Measurements from ENCODE around the gene IL18BP.

Gene IL18BP

DNA sequence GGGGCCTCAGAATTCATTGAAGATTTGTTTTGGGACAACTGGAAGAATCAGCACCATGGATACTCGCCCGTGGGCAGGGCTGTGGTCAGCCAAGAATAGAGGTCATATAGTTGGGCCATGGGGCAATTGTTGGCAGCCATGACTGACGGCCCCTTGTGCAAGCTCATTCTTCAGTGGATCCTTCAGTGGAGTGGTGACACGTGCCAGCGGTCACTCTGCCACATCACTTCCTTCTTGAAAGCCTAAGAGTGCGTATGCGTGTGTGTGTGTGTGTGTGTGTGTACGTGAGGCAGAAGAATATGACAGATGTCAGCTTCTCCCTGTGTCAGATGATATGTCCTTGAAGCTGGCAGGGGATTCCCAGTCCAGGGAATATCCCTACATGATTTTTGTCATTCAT is 1.8 kb upstream of the IL18BP start:
- DNase-seq (ENCODE audit: low read depth), result no peak

DNA sequence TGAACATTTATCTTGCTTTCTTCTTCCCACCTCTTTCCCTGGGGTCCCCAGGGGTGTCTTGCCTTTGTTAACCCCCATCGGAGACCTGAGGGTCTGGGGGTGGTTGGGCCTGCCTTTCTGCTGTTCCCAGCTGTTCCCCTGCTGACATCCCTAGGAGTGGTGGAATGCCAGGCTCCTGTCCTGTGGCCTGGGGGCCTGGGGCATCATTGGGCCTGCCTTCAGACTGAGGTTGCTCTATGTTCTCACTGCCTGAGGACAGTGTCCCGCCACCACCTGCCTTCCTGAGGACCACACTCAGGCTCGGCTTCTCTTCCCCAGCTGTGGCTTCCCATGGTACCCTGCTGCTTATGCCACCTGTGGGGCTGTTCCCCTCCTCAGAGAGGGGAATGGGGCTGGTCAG is 1.1 kb upstream of the IL18BP start:
- no peak for DNase-seq (ENCODE audit: low read depth)

DNA sequence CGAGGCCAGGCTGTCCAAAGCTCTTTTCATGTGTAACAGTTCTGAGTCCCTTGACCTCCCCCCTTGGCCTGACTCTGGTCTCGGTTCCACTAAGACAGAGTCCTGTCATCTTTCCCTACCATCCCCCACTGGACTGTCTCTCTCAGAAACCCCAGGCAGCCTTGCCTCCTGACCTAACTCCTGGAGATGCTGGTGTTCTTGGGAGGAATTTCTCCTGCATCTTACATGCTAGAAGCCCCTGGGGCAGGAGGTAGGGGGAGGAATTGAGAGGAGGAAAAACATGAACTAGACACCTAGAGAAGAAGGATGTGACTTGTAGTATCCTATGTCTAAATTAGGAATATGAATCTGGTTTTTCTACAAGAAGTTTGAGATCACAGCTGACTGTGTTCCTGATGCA is 648 bp upstream of the IL18BP start:
- no peak for DNase-seq (ENCODE audit: low read depth)

DNA sequence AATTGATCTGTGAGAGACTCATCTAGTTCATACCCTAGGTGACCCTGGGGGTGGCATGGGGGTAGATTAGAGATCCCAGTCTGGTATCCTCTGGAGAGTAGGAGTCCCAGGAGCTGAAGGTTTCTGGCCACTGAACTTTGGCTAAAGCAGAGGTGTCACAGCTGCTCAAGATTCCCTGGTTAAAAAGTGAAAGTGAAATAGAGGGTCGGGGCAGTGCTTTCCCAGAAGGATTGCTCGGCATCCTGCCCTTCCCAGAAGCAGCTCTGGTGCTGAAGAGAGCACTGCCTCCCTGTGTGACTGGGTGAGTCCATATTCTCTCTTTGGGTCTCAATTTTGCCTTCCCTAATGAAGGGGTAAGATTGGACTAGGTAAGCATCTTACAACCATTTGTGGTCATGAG is 653 bp downstream of the IL18BP start:
- DNase-seq (ENCODE audit: low read depth), result no peak

DNA sequence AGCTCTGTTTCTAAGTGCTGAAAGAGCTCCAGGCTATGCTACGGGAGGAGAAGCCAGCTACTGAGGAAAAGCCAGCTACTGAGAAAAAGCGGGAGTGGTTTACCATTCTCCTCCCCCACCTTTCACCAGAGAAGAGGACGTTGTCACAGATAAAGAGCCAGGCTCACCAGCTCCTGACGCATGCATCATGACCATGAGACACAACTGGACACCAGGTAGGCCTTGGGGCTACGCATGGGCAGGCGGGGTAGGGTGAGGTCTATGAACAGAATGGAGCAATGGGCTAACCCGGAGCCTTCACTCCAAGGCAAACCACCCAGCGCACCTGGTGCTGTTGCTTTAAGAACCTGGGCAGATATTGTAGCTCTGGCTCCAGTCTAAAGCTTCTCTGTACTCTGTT is 1.1 kb downstream of the IL18BP start:
- DNase-seq (ENCODE audit: low read depth), result no peak

DNA sequence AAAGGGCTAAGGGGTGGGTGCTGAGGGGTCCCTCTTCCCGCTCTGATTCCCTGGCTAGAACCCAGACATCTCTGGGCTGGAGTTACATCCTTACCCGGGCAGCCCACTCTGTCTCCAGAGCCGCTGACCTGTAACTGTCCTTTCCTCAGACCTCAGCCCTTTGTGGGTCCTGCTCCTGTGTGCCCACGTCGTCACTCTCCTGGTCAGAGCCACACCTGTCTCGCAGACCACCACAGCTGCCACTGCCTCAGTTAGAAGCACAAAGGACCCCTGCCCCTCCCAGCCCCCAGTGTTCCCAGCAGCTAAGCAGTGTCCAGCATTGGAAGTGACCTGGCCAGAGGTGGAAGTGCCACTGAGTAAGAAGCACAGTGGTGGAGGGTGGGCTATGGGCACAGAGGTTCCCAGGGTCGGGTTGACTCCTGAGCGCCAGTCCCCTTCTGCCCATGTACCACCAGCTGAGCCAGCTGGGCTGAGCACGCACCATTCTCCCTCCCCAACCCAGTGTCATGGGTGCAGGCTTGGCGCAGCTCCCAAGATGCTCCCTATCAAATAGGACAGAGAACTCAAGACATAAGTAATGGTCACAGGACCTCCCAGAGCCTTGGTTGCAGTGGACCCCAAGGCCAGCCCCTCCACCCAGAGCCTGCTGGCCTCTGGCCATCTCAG is 1.6 kb downstream of the IL18BP start:
- no peak for DNase-seq (ENCODE audit: low read depth)

DNA sequence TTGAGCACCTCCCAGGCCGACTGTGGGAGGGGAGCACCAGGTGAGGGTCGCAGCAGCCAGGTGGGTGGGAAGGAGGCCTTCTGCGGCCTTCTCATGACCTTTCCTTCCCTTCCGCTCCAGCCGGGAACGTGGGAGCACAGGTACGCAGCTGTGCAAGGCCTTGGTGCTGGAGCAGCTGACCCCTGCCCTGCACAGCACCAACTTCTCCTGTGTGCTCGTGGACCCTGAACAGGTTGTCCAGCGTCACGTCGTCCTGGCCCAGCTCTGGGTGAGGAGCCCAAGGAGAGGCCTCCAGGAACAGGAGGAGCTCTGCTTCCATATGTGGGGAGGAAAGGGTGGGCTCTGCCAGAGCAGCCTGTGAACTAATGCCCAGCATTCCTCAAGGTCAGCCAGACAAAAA is 2.6 kb downstream of the IL18BP start:
- DNase-seq (ENCODE audit: low read depth), result no peak

DNA sequence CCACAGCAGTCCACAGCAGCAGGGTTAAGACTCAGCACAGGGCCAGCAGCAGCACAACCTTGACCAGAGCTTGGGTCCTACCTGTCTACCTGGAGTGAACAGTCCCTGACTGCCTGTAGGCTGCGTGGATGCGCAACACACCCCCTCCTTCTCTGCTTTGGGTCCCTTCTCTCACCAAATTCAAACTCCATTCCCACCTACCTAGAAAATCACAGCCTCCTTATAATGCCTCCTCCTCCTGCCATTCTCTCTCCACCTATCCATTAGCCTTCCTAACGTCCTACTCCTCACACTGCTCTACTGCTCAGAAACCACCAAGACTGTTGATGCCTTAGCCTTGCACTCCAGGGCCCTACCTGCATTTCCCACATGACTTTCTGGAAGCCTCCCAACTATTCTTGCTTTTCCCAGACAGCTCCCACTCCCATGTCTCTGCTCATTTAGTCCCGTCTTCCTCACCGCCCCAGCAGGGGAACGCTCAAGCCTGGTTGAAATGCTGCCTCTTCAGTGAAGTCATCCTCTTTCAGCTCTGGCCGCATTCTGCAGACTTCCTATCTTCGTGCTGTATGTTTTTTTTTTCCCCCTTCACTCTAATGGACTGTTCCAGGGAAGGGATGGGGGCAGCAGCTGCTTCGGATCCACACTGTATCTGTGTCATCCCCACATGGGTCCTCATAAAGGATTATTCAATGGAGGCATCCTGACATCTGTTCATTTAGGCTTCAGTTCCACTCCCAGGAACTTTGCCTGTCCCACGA is 3.3 kb downstream of the IL18BP start:
- no peak for DNase-seq (ENCODE audit: low read depth)

DNA sequence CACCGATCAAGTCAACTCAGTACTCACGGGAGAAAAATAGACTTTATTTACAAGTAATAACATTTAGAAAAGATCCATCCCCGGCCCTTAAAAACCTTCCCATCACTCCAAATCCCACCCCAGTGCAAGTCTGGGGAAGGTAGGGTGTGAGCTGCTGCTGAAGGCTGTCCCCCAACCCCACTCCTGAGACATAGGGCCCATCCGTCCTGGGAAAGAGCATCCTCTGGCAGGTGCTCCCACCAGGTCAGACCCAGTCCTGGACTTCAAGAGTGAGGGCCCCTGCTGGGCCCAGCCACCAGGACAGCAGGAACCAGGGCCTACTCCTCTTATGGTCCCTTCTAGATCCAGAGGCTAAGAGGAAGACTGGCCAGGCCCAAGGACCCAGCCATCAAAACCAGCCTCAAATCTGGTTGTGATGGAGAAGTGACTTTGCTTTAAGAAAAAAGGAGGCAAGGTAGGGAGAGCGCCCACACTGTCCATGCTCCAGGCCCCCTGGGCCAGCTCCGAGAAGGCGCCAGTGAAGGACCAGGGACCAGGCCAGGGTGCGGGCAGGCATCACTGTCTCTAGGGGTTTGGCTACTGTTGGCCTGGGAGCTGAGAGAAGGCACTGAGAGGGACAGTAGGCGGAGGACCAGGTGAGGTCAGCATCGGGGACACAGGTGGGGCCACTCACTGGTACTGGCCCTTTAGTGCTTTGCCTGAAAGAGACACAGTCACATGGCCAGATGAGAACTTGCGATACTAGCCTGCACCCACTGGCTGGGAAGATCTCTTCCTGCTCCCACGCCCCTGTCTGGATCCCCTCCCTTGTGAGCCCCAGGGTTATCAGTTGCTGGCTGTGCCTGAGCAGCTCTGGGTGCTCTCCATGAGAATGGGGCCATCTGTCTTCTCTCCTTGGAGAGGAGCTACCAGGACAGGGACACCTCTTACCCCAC is 4.4 kb downstream of the IL18BP start:
- no peak for DNase-seq (ENCODE audit: low read depth)

DNA sequence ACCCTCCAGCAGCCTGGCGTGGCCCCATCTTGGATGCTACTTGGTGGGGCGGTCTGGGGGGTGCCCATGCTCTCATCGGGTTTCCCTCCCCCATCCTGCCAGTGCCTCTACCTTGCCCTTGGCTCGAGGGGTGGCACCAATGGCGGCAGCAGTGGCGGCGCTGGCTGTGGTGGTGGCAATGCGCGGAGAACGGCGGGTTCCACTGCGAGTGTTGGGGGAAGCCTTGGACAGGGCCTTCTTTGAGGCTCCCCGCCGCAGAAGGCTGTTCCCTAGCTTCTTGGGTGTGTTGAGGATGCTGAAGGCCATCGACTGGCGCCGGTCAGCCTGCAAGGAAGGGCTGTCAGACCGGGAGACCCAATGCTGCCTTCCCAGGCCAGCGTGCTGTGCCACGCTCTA is 5.1 kb downstream of the IL18BP start:
- DNase-seq (ENCODE audit: low read depth), result no peak

DNA sequence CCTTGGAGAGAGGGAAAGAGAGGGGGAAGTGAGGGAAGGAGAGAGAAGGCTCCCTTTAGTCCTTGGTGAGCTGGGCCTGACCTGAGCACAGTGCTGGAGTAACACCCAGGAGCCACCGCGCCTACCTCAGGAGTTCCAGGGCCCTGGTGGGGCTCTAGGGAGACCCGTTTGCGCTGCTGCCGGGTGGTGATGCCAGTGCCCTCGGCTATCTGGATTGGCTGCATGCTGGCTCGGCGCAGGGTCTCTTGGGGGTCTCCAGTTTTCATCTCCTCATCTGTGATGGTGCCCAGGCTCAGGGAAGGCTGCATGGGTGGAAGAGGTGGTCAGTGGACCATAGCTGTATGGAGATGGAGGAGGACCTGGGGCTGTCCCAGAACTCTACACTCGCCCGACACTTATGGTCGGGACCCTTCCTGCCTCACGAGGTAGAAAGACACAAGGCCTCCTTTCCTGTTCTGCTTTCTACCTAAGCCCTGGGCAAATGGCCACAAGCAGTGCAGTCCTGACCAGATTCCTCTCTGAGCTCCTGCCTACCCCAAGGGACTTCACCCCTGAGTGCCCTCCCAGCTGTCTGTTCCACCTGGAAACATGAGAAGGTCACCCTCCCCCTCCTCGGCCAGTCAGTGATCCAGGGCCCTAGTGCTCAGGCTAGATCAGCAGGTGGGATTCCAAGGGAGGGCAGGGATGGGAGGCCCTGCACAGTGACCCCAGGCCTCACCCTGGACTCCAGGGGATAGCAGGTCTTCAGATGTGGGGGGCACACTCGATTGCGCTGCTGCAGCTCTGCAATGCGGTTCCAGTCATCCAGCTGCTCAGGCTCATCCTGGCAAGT is 6.0 kb downstream of the IL18BP start:
- DNase-seq (ENCODE audit: low read depth), result no peak

DNA sequence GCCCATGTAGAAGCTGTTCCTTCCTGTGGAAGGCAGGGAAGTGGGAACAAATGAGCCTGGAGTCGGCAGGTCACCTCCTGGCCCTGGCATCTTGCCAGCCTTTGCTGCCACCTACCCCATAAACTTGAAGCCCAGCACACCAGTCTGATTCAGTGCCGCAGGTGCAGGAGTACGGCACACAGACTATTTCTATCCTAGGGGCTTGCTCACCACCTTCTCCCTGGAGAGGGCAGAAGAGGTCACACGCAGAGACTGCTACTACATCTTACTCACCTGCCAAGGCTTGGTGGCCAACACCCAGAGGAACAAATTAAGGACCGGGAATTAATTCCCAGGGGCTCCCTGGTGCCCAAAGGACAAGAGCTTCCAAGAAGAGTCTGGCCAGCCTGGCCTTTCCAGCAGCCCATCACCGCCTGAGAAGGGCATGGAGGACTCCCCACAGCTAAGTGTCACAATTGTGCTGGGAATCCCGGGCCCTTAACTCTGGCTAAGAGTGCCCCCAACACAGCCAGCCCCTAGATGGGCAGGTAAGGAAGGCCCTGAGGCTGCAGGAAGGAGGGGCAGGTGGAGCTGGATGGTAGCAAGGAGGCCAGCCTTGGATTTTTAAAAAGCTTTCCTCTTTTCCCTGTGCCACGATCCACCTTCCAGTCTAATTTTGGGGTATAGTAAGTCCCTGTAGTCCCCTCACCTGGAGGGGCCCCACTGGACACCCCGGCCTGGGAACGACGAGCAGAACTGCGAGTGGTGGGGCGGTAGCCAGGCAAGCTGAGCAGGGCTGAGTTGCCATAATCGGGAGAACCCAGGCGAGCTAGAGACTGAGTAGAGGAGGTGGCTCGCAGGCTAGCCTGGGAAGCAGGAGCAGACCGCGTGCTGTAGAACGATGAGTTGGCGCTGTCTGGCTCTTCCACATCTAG is 6.9 kb downstream of the IL18BP start:
- no peak for DNase-seq (ENCODE audit: low read depth)

DNA sequence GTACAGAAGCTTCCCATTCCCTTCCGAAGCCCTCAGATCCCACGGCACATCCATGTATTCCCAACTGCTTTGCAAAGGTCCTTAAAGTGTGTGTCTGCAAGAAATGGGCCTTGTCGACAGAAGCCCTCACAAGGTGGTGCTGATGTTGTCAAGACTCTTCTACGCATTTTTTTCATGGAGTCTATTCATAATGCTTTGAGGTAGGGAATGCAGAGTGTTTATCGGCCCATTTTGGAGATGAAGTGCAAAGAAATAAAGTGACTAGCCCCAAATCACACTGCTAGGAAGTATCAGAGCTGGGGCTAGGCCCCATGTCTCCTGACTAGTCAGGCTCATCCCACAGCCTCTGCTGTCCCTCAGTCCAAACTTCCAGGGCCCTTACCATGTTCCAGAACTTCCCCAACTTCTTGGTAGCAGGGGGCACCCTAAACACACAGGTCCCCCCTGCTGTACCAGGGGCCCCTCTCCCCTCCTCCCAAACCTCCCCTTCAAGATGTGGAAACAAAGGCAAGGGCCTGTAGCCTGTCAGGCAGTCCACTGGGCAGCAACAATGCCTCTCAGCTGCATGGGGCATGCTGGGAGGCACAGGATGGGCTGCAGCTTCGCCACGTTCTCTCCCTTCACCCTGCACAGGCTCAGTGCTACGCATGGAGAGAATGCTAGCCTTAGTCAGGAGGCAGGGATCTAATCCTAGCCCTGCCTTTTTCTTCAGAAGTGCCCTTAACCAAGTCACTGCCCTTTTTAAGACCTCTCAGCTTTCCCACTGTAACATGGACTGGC is 7.8 kb downstream of the IL18BP start:
- DNase-seq (ENCODE audit: low read depth), result no peak

DNA sequence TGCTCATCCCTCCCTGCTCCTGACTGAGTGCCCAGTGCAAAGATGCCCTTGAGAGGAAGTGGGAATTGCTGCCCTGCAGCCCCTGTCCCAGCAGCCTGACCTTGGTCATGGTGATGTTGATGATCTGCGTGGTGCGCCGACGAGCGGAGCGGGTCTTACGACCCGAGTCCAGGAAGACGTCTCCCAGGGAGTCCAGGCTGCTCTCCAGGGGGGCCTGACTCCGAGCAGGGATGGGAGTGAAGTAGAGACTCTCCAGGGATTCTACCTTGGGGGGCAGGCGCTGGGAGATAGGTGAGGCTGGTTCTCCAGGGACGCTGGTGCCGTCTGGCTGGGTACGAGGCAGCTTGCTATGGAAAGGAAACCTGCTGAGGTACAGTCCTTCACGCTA is 8.4 kb downstream of the IL18BP start:
- DNase-seq (ENCODE audit: low read depth), result no peak

DNA sequence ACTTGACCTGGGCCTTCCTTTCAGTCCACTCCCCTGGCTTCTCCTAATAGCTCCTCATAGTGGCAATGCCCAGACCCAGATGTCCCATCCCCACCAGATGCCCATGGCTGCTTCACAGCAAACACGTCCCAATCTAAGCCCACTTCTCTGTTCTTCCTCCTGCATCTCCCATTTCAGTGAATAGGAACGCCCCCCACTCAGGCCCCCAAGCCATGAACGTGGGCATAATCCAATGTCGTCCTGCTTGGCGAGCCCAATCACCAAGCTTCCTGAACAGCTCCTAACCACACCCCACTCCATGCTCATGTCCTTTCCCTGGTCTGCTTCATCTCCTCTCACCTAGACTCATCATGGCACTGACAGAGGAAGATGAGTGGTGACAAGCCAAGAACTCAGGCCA is 8.9 kb downstream of the IL18BP start:
- no peak for DNase-seq (ENCODE audit: low read depth)

DNA sequence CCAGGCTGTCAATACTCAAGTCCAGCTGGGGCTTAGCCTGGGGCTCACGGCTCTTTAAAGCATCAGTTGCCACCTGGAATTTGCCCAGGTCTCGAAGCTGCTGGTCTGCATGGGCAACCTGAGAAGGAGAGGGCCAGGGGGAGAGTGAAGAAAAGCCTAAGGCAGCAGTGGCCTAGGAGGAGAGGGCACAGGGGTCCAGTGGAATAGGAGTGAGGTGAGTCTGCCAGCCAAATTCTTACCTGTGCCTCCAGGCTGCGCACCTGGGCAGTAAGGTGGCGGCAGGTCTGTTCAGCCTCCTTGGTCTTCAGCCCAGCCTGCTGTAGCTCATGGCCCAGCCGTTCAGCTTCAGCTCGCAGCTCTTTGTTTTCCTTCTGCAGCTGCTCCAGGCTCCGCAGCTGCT is 10.0 kb downstream of the IL18BP start:
- DNase-seq (ENCODE audit: low read depth), result no peak

DNA sequence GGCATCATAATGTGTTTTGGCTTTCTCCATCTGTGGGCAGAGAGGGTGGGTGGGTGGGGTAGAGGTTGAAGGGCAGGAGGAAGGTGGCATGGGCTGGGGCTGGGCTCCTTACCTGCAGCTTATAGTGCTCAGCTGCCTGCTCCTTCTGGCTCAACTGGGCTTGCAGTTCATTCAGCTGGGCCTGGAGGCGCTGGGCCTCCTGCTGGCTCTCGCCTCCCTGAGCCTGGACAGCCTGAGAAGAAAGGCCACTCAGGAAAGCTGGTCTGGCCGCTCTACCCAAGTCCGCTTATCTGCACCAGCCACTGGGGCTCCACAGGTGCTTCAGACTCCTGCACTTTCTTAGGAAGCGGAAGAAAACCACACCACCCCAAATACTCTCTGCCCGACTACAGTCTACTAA is 10.4 kb downstream of the IL18BP start:
- no peak for DNase-seq (ENCODE audit: low read depth)

DNA sequence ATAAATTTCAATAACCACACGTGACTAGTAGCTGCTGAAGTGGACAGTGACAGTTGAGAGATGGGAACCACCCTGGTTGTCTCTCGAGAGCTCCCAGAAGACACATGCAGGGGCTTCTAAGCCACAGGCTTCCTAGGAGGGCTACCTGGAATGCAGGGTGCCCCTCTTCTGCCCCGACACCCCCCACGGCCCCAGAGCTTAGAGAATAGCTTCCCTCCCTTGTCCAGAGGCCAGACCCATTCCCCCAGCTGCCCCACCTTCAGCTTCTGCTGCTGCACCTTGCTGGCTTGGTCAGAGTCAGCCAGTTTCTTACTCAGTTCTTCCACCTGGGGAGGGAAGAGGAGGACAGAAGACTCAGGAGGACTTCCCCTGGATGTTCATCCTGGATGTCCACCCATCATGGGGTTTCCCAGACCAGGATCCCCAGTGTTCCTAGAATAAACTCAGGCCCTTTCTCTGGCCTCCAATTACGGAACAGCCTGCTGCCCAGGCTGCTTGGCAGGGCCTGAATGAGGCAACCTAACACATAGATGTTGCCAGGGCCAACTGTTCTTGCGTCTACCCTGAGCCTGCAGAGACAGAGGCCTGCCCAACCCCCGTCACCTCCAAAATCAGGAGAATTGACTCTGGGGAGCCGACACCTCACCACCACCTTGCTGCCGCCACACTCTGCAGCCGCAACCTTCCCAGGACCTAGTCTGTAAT is 12.0 kb downstream of the IL18BP start:
- no peak for DNase-seq (ENCODE audit: low read depth)

DNA sequence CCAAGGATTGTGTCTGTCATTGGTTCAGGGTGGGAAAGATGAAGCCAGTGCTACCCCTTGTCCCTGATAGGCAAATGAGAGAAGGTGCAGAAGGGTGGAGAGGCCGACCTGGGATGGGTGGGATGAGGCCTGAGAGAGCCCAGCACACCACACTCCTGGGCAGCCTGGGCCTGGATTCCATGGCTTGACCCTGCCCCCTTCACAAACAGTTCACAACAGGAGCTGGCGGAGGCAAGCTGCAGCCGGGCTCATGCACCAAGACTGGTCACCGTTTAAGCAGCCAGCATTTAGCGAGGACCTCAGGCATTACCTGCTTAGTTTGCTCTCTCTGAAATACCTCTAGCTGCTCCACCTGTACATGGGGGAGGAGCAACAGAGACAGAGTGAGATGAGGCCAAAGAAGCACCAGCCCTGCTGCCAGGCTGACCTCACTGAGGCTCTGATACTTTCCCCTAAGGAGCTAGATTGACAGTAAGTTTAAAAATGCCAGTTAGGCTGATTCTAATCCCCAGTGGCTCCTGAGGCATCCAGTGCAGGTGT is 13.5 kb downstream of the IL18BP start:
- no peak for DNase-seq (ENCODE audit: low read depth)
